ENCODE measurements around the gene TMCO1. TPM values are rescaled to one million over a fixed set of nuclear protein-coding genes. Genes with fewer than 3 reads are reported as not detected.

TMCO1 gene
- total and polyA plus RNA-seq, 2 of the 13 experiments (the other 11 are each of a cell fraction or from before 2014, with no cell fraction given), result 106 to 119 TPM

DNA sequence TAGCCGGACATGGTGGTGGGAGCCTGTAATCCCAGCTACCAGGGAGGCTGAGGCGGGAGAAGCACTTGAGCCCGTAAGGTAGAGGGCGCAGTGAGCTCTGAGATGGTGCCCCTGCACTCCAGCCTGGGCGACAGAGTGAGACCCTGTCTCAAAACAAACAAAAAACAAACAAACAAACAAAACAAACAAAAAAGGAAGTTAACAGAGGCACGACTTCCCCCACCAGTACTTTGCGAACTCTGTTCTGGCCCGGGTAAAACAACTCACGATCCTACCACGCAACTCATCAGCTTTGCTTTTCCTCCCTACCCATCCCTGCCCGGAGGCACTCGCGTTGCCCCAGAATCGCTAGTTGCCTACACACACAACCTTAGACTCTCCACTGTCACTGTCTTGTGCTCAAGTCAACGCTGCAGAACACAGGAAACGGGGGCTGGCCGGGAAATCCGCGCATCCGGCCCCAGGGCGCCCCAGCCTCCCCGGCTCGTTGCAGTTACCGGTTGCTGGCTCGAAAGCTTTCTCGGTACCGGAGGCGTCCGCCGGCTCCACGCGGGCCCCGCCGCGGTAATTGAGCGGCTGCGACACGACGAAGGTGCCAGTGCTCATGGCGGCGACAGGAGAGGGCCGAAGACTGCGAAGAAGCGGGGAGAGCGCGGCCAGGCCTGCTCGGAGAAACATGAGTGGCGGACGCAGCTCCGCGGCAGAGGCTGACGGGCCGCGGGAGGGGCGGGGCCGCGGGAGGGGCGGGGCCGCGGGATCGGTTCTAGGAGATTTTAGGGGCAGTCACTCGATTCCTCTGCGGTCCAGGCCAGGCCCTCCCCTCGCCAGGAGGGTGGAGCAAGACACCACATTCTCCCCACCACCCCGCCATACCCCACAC is 70.5 kb downstream of the TMCO1 start, which contains the start of gene ALDH9A1 (continued):
- TF ChIP-seq, protein P1, sequence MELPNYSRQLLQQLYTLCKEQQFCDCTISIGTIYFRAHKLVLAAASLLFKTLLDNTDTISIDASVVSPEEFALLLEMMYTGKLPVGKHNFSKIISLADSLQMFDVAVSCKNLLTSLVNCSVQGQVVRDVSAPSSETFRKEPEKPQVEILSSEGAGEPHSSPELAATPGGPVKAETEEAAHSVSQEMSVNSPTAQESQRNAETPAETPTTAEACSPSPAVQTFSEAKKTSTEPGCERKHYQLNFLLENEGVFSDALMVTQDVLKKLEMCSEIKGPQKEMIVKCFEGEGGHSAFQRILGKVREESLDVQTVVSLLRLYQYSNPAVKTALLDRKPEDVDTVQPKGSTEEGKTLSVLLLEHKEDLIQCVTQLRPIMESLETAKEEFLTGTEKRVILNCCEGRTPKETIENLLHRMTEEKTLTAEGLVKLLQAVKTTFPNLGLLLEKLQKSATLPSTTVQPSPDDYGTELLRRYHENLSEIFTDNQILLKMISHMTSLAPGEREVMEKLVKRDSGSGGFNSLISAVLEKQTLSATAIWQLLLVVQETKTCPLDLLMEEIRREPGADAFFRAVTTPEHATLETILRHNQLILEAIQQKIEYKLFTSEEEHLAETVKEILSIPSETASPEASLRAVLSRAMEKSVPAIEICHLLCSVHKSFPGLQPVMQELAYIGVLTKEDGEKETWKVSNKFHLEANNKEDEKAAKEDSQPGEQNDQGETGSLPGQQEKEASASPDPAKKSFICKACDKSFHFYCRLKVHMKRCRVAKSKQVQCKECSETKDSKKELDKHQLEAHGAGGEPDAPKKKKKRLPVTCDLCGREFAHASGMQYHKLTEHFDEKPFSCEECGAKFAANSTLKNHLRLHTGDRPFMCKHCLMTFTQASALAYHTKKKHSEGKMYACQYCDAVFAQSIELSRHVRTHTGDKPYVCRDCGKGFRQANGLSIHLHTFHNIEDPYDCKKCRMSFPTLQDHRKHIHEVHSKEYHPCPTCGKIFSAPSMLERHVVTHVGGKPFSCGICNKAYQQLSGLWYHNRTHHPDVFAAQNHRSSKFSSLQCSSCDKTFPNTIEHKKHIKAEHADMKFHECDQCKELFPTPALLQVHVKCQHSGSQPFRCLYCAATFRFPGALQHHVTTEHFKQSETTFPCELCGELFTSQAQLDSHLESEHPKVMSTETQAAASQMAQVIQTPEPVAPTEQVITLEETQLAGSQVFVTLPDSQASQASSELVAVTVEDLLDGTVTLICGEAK (IDR thresholded peaks at IDR 0.05), result no peak
- TF ChIP-seq, protein P1 (CRISPR knock-in tag; IDR thresholded peaks at IDR 0.05), result peak; percentile 35; the same call in 1 of the 2 replicates
- TF ChIP-seq ZNF629 (CRISPR knock-in tag; conservative IDR thresholded peaks at IDR 0.05) (no peak), ISL2 (CRISPR knock-in tag; IDR thresholded peaks at IDR 0.05) (peak; percentile 31; the same call in 1 of the 2 replicates), ZNF292 (CRISPR knock-in tag; IDR thresholded peaks at IDR 0.05; ENCODE audit: borderline replicate concordance, low read depth) (no peak; the same call in 1 of the 2 replicates), NFIC (IDR thresholded peaks at IDR 0.05; ENCODE audit: low read length) (no peak), ZEB1 (IDR thresholded peaks at IDR 0.05; ENCODE audit: insufficient replicate concordance, low read depth) (no peak), ZNF724P (CRISPR knock-in tag; IDR thresholded peaks at IDR 0.05; ENCODE audit: borderline replicate concordance) (no peak), KDM4B (CRISPR knock-in tag; IDR thresholded peaks at IDR 0.05) (peak; percentile 62; the same call in 1 of the 2 replicates), ZNF326 (CRISPR knock-in tag; IDR thresholded peaks at IDR 0.05; ENCODE audit: borderline replicate concordance) (no peak), ZNF496 (CRISPR knock-in tag; IDR thresholded peaks at IDR 0.05; ENCODE audit: insufficient replicate concordance) (no peak), ZNF224 (CRISPR knock-in tag; IDR thresholded peaks at IDR 0.05) (peak; percentile 77), NBN (conservative IDR thresholded peaks at IDR 0.05) (no peak), AGO1 (IDR thresholded peaks at IDR 0.05; ENCODE audit: low read depth, low read length, poor library complexity, severe bottlenecking) (no peak), HOXA7 (CRISPR knock-in tag; IDR thresholded peaks at IDR 0.05) (no peak)
- TF ChIP-seq, protein P2, sequence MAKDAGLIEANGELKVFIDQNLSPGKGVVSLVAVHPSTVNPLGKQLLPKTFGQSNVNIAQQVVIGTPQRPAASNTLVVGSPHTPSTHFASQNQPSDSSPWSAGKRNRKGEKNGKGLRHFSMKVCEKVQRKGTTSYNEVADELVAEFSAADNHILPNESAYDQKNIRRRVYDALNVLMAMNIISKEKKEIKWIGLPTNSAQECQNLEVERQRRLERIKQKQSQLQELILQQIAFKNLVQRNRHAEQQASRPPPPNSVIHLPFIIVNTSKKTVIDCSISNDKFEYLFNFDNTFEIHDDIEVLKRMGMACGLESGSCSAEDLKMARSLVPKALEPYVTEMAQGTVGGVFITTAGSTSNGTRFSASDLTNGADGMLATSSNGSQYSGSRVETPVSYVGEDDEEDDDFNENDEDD (CRISPR knock-in tag; IDR thresholded peaks at IDR 0.05; ENCODE audit: borderline replicate concordance), result peak; percentile 67; the same call in 1 of the 2 replicates
- TF ChIP-seq, protein P3, sequence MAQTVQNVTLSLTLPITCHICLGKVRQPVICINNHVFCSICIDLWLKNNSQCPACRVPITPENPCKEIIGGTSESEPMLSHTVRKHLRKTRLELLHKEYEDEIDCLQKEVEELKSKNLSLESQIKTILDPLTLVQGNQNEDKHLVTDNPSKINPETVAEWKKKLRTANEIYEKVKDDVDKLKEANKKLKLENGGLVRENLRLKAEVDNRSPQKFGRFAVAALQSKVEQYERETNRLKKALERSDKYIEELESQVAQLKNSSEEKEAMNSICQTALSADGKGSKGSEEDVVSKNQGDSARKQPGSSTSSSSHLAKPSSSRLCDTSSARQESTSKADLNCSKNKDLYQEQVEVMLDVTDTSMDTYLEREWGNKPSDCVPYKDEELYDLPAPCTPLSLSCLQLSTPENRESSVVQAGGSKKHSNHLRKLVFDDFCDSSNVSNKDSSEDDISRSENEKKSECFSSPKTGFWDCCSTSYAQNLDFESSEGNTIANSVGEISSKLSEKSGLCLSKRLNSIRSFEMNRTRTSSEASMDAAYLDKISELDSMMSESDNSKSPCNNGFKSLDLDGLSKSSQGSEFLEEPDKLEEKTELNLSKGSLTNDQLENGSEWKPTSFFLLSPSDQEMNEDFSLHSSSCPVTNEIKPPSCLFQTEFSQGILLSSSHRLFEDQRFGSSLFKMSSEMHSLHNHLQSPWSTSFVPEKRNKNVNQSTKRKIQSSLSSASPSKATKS (CRISPR knock-in tag; IDR thresholded peaks at IDR 0.05), result no peak

Data from HepG2 (cell line).